ENCODE measurements around the gene TGFB1I1.
A peak's percentile ranks its signal among the peaks of the same experiment; 100 is the strongest.

Gene TGFB1I1

DNA sequence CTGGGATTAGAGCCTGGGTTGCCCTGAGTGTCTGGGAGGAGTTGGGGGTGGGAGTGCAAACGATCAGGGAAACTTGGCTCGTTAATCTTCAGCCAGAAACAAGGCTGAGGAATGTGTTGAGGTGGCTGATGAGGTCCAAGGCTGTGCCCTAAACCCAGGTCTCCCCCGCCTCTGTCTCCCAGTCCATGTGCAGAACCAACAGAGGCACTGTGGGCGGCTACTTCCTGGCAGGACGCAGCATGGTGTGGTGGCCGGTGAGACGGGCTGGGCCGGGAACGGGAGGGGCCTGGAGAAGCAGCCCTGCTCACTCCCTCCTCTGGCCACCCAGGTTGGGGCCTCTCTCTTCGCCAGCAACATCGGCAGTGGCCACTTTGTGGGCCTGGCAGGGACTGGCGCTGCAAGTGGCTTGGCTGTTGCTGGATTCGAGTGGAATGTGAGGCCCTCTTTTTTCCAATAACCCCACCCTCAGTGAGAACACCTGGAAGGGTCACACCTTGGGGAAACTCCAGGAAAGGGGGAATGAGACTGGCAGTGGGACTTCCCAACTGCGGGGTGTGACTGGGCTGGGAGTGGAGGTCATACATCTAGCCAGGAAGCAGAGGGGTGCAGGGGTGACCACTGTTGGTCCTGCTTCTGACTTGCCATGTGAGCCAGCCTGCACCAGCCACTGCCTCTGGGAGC lies 12.7 kb downstream of the TGFB1I1 start:
- TF ChIP-seq, protein P1, sequence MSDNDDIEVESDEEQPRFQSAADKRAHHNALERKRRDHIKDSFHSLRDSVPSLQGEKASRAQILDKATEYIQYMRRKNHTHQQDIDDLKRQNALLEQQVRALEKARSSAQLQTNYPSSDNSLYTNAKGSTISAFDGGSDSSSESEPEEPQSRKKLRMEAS (IDR thresholded peaks at IDR 0.05; ENCODE audit: low read depth, low read length), result no peak
- TF ChIP-seq POLR2A (IDR thresholded peaks at IDR 0.05; ENCODE audit: extremely low read depth, insufficient read length), result no peak
- TF ChIP-seq, protein P2, sequence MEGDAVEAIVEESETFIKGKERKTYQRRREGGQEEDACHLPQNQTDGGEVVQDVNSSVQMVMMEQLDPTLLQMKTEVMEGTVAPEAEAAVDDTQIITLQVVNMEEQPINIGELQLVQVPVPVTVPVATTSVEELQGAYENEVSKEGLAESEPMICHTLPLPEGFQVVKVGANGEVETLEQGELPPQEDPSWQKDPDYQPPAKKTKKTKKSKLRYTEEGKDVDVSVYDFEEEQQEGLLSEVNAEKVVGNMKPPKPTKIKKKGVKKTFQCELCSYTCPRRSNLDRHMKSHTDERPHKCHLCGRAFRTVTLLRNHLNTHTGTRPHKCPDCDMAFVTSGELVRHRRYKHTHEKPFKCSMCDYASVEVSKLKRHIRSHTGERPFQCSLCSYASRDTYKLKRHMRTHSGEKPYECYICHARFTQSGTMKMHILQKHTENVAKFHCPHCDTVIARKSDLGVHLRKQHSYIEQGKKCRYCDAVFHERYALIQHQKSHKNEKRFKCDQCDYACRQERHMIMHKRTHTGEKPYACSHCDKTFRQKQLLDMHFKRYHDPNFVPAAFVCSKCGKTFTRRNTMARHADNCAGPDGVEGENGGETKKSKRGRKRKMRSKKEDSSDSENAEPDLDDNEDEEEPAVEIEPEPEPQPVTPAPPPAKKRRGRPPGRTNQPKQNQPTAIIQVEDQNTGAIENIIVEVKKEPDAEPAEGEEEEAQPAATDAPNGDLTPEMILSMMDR (IDR thresholded peaks at IDR 0.05; ENCODE audit: low read depth, low read length), result no peak
- no peak for TF ChIP-seq MYC (IDR thresholded peaks at IDR 0.05; ENCODE audit: low read depth, low read length)
- H3K4me3 ChIP-seq (ENCODE audit: low read depth, low read length), result no peak overlapping the region
- no peak for DNase-seq (ENCODE audit: low read depth)

DNA sequence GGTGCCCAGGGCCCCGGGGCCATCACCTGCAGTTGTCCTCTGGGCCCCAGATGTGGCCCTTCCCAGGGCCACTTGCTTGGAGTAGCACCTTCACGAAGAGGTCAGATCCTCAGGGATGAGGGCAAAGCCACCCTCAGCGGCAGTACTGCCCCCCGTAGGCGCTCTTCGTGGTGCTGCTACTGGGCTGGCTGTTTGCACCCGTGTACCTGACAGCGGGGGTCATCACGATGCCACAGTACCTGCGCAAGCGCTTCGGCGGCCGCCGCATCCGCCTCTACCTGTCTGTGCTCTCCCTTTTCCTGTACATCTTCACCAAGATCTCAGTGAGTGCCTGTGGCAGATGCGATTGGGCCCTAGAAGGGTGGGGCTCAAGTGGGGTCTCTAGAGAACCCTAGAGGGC lies 13.6 kb downstream of the TGFB1I1 start:
- no peak for DNase-seq (ENCODE audit: low read depth)
- TF ChIP-seq, protein P2 (IDR thresholded peaks at IDR 0.05; ENCODE audit: low read depth, low read length), result no peak
- TF ChIP-seq MYC (IDR thresholded peaks at IDR 0.05; ENCODE audit: low read depth, low read length) (no peak), POLR2A (IDR thresholded peaks at IDR 0.05; ENCODE audit: extremely low read depth, insufficient read length) (no peak)
- TF ChIP-seq, protein P1 (IDR thresholded peaks at IDR 0.05; ENCODE audit: low read depth, low read length), result no peak
- H3K4me3 ChIP-seq (ENCODE audit: low read depth, low read length), result no peak overlapping the region

GRCh38 chr16:31486045-31486444 lies 14.1 kb downstream of the TGFB1I1 start:
- H3K4me3 ChIP-seq (ENCODE audit: low read depth, low read length), result no peak overlapping the region
- TF ChIP-seq, protein P1 (IDR thresholded peaks at IDR 0.05; ENCODE audit: low read depth, low read length), result no peak
- TF ChIP-seq POLR2A (IDR thresholded peaks at IDR 0.05; ENCODE audit: extremely low read depth, insufficient read length) (no peak), MYC (IDR thresholded peaks at IDR 0.05; ENCODE audit: low read depth, low read length) (no peak)
- TF ChIP-seq, protein P2 (IDR thresholded peaks at IDR 0.05; ENCODE audit: low read depth, low read length), result no peak
- DNase-seq (ENCODE audit: low read depth), result no peak

DNA sequence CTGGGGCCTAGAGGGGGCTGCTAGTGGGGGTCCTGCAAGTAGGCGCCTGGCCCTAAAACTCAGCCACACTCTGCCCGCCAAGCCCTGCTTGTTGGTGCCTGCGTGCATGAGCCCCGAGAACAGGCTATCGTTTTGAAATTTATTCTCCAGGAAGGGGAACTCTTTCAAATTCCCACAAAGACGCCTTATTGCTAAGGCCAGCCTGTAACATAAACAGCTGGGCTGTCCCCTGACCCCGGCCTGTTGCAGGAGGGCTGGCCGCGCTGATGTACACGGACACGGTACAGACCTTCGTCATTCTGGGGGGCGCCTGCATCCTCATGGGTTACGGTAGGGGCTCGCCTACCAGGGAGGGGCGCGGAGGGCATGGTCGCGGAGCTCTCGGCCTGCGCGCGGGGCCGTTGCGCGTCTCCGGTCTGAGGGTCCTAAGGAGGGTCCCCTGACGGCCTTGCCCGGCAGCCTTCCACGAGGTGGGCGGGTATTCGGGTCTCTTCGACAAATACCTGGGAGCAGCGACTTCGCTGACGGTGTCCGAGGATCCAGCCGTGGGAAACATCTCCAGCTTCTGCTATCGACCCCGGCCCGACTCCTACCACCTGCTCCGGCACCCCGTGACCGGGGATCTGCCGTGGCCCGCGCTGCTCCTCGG lies 15.2 kb downstream of the TGFB1I1 start:
- DNase-seq (ENCODE audit: low read depth), result no peak

GRCh38 chr16:31487720-31488467 lies 15.9 kb downstream of the TGFB1I1 start:
- H3K4me3 ChIP-seq (ENCODE audit: low read depth, low read length), result peak overlapping the region; percentile 21
- TF ChIP-seq POLR2A (IDR thresholded peaks at IDR 0.05; ENCODE audit: extremely low read depth, insufficient read length) (no peak), MYC (IDR thresholded peaks at IDR 0.05; ENCODE audit: low read depth, low read length) (no peak)
- TF ChIP-seq, protein P1 (IDR thresholded peaks at IDR 0.05; ENCODE audit: low read depth, low read length), result no peak
- TF ChIP-seq, protein P2 (IDR thresholded peaks at IDR 0.05; ENCODE audit: low read depth, low read length), result no peak
- peak; percentile 66 for DNase-seq (ENCODE audit: low read depth)

More for the DNA sequence above, 15.2 kb downstream of the TGFB1I1 start:
- H3K4me3 ChIP-seq (ENCODE audit: low read depth, low read length), result peak overlapping the region; percentile 21
- TF ChIP-seq, protein P2 (IDR thresholded peaks at IDR 0.05; ENCODE audit: low read depth, low read length), result no peak
- TF ChIP-seq, protein P1 (IDR thresholded peaks at IDR 0.05; ENCODE audit: low read depth, low read length), result no peak
- TF ChIP-seq POLR2A (IDR thresholded peaks at IDR 0.05; ENCODE audit: extremely low read depth, insufficient read length), result no peak
- no peak for TF ChIP-seq MYC (IDR thresholded peaks at IDR 0.05; ENCODE audit: low read depth, low read length)
